Measurements from ENCODE around the gene AGBL2. TPM values are rescaled to one million over a fixed set of nuclear protein-coding genes. Genes with fewer than 3 reads are reported as not detected.

Gene AGBL2
- total RNA-seq, 1 experiment from 2014 or later: not detected

- TF ChIP-seq REST (IDR thresholded peaks at IDR 0.05; ENCODE audit: low read depth) (no peak), EGR1 (IDR thresholded peaks at IDR 0.05; ENCODE audit: low read depth) (no peak), CTCF (IDR thresholded peaks at IDR 0.05 in 2 of 3, conservative IDR thresholded peaks at IDR 0.05 in 1 of 3; ENCODE audit: borderline replicate concordance in 1 of 3, insufficient read depth in 1 of 3, low read depth in 2 of 3, low read length in 2 of 3) (no peak), SP1 (IDR thresholded peaks at IDR 0.05; ENCODE audit: low read depth) (no peak)
These were observed 65.9 kb downstream of the AGBL2 start (continued) for GRCh38 chr11:47649276-47649675.

- no peaks in the 10 kb centered on the region for H3K9me2 ChIP-seq (ENCODE audit: insufficient read depth)
- H3K36me3 ChIP-seq (ENCODE audit: control insufficient read depth in 1 of 2, insufficient read depth in 2 of 2, low read length in 2 of 2): no peaks in the 10 kb centered on the region; a peak in 1 of 4 replicates
- intact Hi-C loops (cut with micrococcal nuclease): no loop called here
- ATAC-seq: no peak
- DNase-seq (ENCODE audit: low read depth, low spot score): no peak
- RAD21 ChIA-PET (ENCODE audit: low non-redundant PET in 1 of 2, low total read pairs in 2 of 2, uncharacterized antibody in 2 of 2, unreplicated experiment in 2 of 2): no interaction called here
- peaks cover 7 to 17% of the 10 kb centered on the region in 2 experiments for H3K4me1 ChIP-seq (ENCODE audit: control insufficient read depth in 1 of 2, insufficient read depth in 2 of 2, low read length in 2 of 2)
- H3K9ac ChIP-seq (ENCODE audit: low read length): no peak overlapping the region
- H2AFZ ChIP-seq (ENCODE audit: low read depth, low read length, poor library complexity, severe bottlenecking): no peak overlapping the region
- CTCF ChIA-PET: no interaction called here
- BruUV-seq (replicated peaks): no TSS peak
- H3K4me3 ChIP-seq (replicated peaks in 1 of 2; ENCODE audit: low read depth in 1 of 2, low read length in 2 of 2): no peak overlapping the region
- no peak overlapping the region for H3K4me2 ChIP-seq (ENCODE audit: low read length)
- peaks cover 13% of the 10 kb centered on the region for H3K79me2 ChIP-seq (ENCODE audit: insufficient read depth, low read length)
- H3K27me3 ChIP-seq (ENCODE audit: insufficient read depth, low read length): no peaks in the 10 kb centered on the region
- POLR2A ChIA-PET: no interaction called here
- TF ChIP-seq CEBPB (IDR thresholded peaks at IDR 0.05; ENCODE audit: low read depth) (no peak), ZFX (IDR thresholded peaks at IDR 0.05) (no peak), EZH2 (IDR thresholded peaks at IDR 0.05) (no peak)
- H3K9me3 ChIP-seq (ENCODE audit: control insufficient read depth in 1 of 2, insufficient read depth in 1 of 2, low read depth in 1 of 2, low read length in 2 of 2): no peaks in the 10 kb centered on the region; a peak in 1 of 4 replicates
- H4K20me1 ChIP-seq (ENCODE audit: insufficient read depth): no peaks in the 10 kb centered on the region
- no peak overlapping the region for H3K27ac ChIP-seq (ENCODE audit: low read depth, low read length)
These were observed 69.2 kb downstream of the AGBL2 start for GRCh38 chr11:47646019-47646418.
